A673 (cell line): ENCODE measurements around the gene BCL2L1. TPM values are rescaled to one million over a fixed set of nuclear protein-coding genes. Genes with fewer than 3 reads are reported as not detected.

Source experiments
- BruUV-seq: library from RNA; stranded (reverse); fragments of 400-500 nt; replicated peaks from 2 replicates; lab custom pipeline; 2021; lab: Mats Ljungman, UMichigan
- CTCF ChIA-PET: fragments of 300-600 bp; sonication (Branson Sonifier 250); formaldehyde crosslinking; loops from one replicate; lab custom pipeline; 2022; ENCODE audit warnings: antibody characterized with exemption; lab: Charles Lee
- POLR2A ChIA-PET: fragments of 300-600 bp; sonication (Branson Sonifier 250); formaldehyde crosslinking; loops from one replicate; lab custom pipeline; 2022; ENCODE audit warnings: antibody characterized with exemption; ENCODE audit not compliant: low non-redundant PET; lab: Charles Lee
- DNase-seq: peaks from one replicate; pipeline ENCODE4 v3.0.0-alpha.2; 2015; ENCODE audit warnings: low spot score
- H3K27ac ChIP-seq: fragments of 200-600 bp; sonication (generic); 2 replicates; pipeline ENCODE4 v1.5.1; 2016; ENCODE audit warnings: mixed run types, low read depth, mild to moderate bottlenecking, mixed read lengths, antibody characterized with exemption, low read length; ENCODE audit not compliant: poor library complexity, severe bottlenecking
- H3K27me3 ChIP-seq: fragments of 200-600 bp; sonication (generic); replicated peaks from 2 replicates; pipeline ENCODE4 v1.6.1; 2017; ENCODE audit warnings: mixed run types, low read depth, mild to moderate bottlenecking, mixed read lengths, antibody characterized with exemption, low read length; ENCODE audit not compliant: insufficient read depth, poor library complexity
- H3K36me3 ChIP-seq: fragments of 200-600 bp; sonication (generic); 2 replicates; pipeline ENCODE4 v1.6.1; 2016; ENCODE audit warnings: mixed run types, mild to moderate bottlenecking, mixed read lengths, antibody characterized with exemption, low read length; ENCODE audit not compliant: insufficient read depth, poor library complexity, severe bottlenecking
- H3K4me1 ChIP-seq: fragments of 200-600 bp; sonication (generic); 2 replicates; pipeline ENCODE4 v1.6.1; 2017; ENCODE audit warnings: mixed run types, mild to moderate bottlenecking, mixed read lengths, antibody characterized with exemption, low read length; ENCODE audit not compliant: insufficient read depth, poor library complexity, severe bottlenecking
- H3K4me3 ChIP-seq: fragments of 200-600 bp; sonication (generic); 2 replicates; pipeline ENCODE4 v1.5.1; 2016; ENCODE audit warnings: low read depth, mixed run types, mild to moderate bottlenecking, mixed read lengths, low read length; ENCODE audit not compliant: poor library complexity, severe bottlenecking
- H3K9me3 ChIP-seq: fragments of 200-600 bp; sonication (generic); 2 replicates; pipeline ENCODE4 v1.6.1; 2016; ENCODE audit warnings: mixed run types, low read depth, mild to moderate bottlenecking, mixed read lengths, antibody characterized with exemption, low read length; ENCODE audit not compliant: poor library complexity, severe bottlenecking
- EZH2 ChIP-seq: fragments of 200-600 bp; sonication (generic); IDR thresholded peaks from 2 replicates; pipeline ENCODE4 v1.6.1; 2017; ENCODE audit warnings: borderline replicate concordance, low read depth, mild to moderate bottlenecking, mixed read lengths, antibody characterized with exemption, low read length; ENCODE audit not compliant: poor library complexity, severe bottlenecking
- intact Hi-C: fragments of 100-400 bp; cut with micrococcal nuclease; formaldehyde crosslinking; loops from one replicate; pipeline ENCODE4 v1.10.0; 2022; ENCODE audit not compliant: unreplicated experiment
- total RNA-seq: library from RNA; stranded (reverse); gene quantifications from 2 replicates; pipeline ENCODE4 v1.2.3, GENCODE V29; 2021
- TF ChIP-seq, protein P1 (sequence below): fragments of 300-800, 200-600 bp; sonication (generic); conservative IDR thresholded peaks from 2 replicates; pipeline ENCODE4 v1.5.1; 2017; ENCODE audit warnings: low read depth, mild to moderate bottlenecking, antibody characterized with exemption, low read length, moderate library complexity, mixed read lengths

The BCL2L1 gene
- total RNA-seq, 1 experiment from 2014 or later: 47.8 TPM

DNA sequence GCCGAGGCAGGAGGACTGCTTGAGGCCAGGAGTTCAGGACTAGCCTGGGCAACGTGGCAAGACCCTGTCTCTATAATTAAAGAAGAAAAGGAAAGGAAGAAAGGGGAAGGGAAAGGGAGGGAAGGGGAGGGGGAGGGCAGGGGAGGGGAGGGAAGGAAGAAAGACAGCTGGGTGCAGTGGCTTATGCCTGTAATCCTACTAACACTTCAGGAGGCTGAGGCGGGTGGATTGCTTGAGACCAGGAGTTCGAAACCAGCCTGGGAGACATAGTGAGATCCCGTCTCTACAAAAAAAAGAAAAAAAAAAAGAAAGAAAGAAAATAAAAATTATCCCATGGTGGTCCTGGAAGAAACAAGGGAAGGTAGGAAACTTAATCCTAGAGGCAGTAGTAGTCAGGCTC lies 33.5 kb downstream of the BCL2L1 start:
- no peak for DNase-seq
- Histone ChIP-seq H3K27ac (no peak overlapping the region), H3K27me3 (no peaks in the 10 kb centered on the region), H3K4me1 (peaks cover 45% of the 10 kb centered on the region), H3K4me3 (no peak overlapping the region), H3K36me3 (peaks cover 7% of the 10 kb centered on the region), H3K9me3 (no peaks in the 10 kb centered on the region)
- ChIA-PET POLR2A (no interaction called here), CTCF (no interaction called here)
- no TSS peak for BruUV-seq
- no peak for TF ChIP-seq EZH2
- TF ChIP-seq, protein P1, sequence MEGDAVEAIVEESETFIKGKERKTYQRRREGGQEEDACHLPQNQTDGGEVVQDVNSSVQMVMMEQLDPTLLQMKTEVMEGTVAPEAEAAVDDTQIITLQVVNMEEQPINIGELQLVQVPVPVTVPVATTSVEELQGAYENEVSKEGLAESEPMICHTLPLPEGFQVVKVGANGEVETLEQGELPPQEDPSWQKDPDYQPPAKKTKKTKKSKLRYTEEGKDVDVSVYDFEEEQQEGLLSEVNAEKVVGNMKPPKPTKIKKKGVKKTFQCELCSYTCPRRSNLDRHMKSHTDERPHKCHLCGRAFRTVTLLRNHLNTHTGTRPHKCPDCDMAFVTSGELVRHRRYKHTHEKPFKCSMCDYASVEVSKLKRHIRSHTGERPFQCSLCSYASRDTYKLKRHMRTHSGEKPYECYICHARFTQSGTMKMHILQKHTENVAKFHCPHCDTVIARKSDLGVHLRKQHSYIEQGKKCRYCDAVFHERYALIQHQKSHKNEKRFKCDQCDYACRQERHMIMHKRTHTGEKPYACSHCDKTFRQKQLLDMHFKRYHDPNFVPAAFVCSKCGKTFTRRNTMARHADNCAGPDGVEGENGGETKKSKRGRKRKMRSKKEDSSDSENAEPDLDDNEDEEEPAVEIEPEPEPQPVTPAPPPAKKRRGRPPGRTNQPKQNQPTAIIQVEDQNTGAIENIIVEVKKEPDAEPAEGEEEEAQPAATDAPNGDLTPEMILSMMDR: no peak
- intact Hi-C loops: no loop called here

DNA sequence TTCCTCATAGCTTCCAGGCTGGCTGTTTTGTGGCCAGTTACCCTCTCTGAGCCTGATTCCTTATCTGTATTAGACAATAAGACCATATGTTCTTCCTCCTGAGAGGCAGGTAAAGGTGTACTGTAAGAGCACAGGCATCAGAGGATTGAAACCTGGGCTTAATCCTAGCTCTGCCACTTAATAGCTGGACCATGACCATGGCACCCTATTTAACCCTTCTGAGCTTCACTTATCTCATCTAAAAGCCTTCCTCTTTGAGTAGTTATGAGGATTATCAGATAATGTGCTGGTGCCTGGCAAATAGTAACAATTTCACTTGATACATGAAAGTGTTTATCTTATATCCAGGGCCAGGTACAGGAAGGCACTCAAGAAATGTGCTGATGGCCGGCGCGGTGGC lies 34.9 kb downstream of the BCL2L1 start:
- Histone ChIP-seq H3K9me3 (no peaks in the 10 kb centered on the region), H3K4me1 (peaks cover 34% of the 10 kb centered on the region), H3K4me3 (no peak overlapping the region), H3K27me3 (no peaks in the 10 kb centered on the region), H3K27ac (no peak overlapping the region), H3K36me3 (peaks cover 7% of the 10 kb centered on the region)
- BruUV-seq: no TSS peak
- ChIA-PET CTCF (no interaction called here), POLR2A (no interaction called here)
- no peak for TF ChIP-seq EZH2
- TF ChIP-seq, protein P1: no peak
- no peak for DNase-seq
- intact Hi-C loops: no loop called here

DNA sequence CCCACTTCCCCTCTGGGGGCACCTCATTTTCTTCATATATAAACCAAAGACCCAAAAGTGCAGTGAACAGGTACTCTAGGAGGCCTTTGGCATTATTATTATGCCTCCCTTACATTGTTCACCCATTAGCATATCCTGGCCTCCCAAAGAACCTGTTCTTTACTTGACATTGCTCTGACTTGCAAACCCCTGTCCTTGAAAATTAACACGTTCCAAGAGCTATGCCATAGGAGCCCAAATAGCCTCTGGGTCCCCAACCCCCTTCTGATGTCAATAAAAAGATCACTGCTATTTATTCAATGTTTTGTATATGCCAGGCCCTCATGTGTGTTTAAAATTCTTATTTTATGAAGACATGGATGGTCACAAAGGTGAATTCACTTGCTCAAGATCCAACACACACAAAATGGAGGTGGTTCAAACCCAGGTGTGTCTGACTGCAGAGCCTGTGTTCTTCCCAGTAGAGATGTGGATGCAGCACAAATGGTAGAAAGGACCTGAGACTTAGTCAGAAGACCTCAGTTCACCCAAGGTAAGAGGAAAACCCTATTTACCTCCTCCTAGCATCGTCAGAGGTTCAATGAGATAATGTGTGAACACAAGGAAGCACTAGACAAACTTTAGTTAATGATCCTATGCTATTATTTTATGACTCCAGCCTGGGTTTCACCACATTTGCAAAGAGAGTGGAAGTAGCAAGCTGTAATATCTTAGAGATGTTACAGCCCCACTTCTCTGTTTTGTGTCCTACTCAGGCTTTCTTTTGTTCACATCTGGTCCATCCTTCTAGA lies 36.6 kb downstream of the BCL2L1 start:
- no peaks in the 10 kb centered on the region for H3K9me3 ChIP-seq
- intact Hi-C loops: no loop called here
- H3K27me3 ChIP-seq: no peaks in the 10 kb centered on the region
- H3K36me3 ChIP-seq: peaks cover 7% of the 10 kb centered on the region
- ChIA-PET POLR2A (interaction anchor here (0.7 kb wide), 1 partner anchor 386 kb away, joined by 3 read pairs; no protein-coding TSS in a partner anchor), CTCF (interaction anchor here (0.6 kb wide), 1 partner anchor 43 kb away, joined by 4 read pairs; no protein-coding TSS in a partner anchor)
- peaks cover 18% of the 10 kb centered on the region for H3K4me1 ChIP-seq
- TF ChIP-seq EZH2: no peak
- TF ChIP-seq, protein P1: no peak
- peak overlapping the region; percentile 39 for H3K27ac ChIP-seq
- BruUV-seq: no TSS peak
- DNase-seq: no peak
- H3K4me3 ChIP-seq: no peak overlapping the region
